GM12875 (cell line): ENCODE data around the gene POLG2.

Experiments used
- H3K4me3 ChIP-seq: one replicate; pipeline ENCODE4 v1.5.1; 2011; ENCODE audit warnings: low read depth, low read length, control low read depth
- TF ChIP-seq, protein P1 (sequence below): IDR thresholded peaks from 2 replicates; pipeline ENCODE4 v1.5.1; 2011; ENCODE audit warnings: low read depth, mild to moderate bottlenecking, control low read depth, inconsistent platforms, low read length, moderate library complexity, borderline replicate concordance; ENCODE audit not compliant: insufficient read depth

Gene POLG2

DNA sequence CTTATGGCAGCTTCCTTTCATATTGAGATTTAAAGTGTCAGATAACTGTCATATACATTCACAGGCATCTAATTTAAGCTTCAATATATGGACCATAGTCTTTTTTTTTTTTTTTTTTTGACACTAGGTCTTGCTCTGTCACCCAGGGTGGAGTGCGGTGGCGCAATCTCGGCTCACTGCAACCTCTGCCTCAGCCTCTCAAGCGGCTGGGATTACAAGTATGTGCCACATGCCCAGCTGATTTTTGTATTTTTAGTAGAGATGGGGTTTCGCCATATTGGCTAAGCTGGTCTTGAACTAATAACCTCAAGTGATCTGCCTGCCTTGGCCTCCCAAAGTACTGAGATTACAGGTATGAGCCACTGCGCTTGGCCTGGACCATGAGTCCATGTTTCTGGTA is 23.5 kb upstream of the POLG2 start:
- H3K4me3 ChIP-seq = no peak overlapping the region
- TF ChIP-seq, protein P1, sequence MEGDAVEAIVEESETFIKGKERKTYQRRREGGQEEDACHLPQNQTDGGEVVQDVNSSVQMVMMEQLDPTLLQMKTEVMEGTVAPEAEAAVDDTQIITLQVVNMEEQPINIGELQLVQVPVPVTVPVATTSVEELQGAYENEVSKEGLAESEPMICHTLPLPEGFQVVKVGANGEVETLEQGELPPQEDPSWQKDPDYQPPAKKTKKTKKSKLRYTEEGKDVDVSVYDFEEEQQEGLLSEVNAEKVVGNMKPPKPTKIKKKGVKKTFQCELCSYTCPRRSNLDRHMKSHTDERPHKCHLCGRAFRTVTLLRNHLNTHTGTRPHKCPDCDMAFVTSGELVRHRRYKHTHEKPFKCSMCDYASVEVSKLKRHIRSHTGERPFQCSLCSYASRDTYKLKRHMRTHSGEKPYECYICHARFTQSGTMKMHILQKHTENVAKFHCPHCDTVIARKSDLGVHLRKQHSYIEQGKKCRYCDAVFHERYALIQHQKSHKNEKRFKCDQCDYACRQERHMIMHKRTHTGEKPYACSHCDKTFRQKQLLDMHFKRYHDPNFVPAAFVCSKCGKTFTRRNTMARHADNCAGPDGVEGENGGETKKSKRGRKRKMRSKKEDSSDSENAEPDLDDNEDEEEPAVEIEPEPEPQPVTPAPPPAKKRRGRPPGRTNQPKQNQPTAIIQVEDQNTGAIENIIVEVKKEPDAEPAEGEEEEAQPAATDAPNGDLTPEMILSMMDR = no peak

DNA sequence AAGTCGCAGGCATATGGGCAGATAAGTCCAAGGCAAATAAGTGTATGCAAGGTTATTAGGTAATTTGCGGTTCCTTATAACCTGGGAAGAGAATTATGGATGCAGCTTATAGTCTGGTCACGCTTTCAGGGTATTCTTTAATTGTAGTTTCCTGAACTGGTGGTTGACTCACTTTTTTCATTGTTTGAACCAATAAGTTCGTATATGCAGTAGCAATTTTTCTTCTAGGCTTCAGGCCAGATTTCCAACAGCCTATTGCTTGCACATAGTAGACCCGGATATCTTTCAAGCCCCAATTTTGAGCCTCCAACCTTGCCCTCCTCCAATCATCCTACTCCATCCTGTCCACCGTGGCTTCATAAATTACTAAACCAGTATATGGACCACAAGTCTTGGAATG is 22.7 kb upstream of the POLG2 start:
- H3K4me3 ChIP-seq = no peak overlapping the region
- TF ChIP-seq, protein P1 = no peak

DNA sequence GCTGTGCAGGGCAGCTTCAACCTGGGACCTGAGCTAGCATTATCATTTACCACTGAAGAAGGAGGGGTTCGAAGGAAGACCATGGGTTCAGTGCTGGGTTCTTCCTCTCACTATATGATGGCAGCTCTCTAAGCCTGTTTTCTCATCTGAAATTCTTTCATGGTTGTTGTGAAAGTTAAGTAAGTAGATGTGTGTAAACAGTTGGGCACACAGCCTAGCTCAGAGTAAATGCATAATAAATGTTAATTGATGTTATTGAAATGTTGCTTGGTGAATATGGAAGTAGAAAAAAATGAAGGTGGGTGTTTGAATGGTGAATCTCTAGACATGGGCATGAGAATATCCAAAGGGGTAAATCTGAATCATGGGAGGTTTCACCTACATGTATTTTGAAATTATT is 19.0 kb upstream of the POLG2 start:
- H3K4me3 ChIP-seq = no peak overlapping the region
- TF ChIP-seq, protein P1 = no peak

DNA sequence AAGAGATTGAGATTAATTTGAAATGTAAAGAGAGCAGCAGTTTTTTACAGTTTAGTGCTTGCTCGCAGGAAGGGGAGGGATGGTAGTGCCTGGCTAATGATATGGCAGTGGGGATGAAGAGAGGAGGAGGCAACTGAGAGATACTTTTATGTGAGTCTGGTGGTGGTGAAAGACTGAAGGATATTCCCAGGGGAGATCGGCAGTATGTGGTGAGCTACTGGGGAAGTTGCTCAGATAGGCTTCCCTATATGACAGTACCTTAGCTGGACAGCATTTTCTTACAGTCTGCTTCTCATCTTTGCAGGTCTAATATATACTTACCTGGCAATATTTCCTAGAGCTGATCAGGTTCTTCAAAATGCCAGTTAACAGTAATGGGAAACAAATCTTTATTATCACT is 18.6 kb upstream of the POLG2 start:
- TF ChIP-seq, protein P1 = no peak
- H3K4me3 ChIP-seq = no peak overlapping the region

DNA sequence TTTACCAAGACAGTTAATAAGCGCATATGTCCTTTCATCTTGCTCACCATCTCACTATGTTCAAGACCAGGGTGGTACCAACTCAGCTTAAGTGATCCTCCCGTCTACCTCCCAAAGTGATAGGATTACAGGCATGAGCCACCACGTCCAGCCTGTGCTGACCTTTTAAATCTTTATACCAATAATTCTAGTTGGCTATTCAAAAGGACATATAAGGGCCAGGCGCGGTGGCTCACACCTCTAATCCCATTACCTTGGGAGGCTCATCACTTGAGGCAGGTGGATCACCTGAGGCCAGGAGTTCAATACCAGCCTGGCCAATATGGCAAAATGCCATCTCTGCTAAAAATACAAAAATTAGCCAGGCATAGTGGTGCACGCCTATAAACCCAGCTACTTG is 12.3 kb upstream of the POLG2 start:
- TF ChIP-seq, protein P1 = no peak
- H3K4me3 ChIP-seq = no peak overlapping the region

DNA sequence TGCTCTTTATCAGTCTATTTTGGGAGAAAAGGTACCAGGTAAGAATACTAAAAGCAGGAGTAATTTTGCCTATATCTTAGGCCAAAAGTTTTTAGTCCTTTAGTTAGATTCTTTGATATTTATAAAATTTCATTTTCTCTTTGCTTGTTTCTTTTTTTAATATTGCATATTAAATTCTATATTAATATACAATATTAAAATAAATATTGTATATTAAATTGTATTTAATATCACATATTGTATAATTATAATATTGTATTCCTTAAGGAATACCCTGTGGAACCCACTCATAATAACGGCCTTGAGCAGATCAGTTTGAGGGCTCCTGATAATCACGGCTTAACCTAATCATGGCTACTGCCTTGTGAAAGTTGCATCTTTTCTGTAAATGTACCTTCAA is 11.8 kb upstream of the POLG2 start:
- TF ChIP-seq, protein P1 = no peak
- no peak overlapping the region for H3K4me3 ChIP-seq

DNA sequence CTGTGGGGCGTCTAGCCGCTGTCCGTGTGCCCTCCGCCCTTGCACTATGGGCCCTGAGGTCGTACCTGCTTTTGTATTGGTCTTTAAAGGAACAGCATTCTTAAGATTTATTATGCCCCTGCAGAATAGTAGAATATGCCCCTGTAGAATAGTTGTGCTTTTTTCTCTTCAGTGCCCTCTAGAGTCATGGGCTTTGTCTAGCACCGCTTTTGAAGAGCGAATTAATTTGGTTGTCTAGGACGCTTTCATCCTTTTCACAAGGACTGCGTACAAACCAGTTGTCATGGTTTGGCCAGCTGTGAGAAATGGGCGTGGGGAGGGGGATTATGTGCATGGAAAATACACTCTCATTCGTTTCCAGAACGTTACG is 10.5 kb upstream of the POLG2 start:
- TF ChIP-seq, protein P1 = peak; percentile 42; the same call in 1 of the 2 replicates
- peak overlapping the region; percentile 80 for H3K4me3 ChIP-seq
